RWPE2 (cell line): Measurements from ENCODE around the gene UAP1L1.
"Not testable (repeated sequence)": the region's sequence is repeated elsewhere in the genome, so short reads cannot be mapped to it uniquely, and the experiment has no call there.

Experiments
- ATAC-seq: fragments of 200-7000 bp; cut with Tn5 transposase; 3 replicates; pipeline ENCODE4 v1.9.1; 2021; ENCODE audit warnings: low read depth
- DNase-seq: peaks from one replicate; pipeline ENCODE4 v3.0.0-alpha.2; 2020; ENCODE audit warnings: low spot score
- H3K27ac ChIP-seq: fragments of 450-650 bp; 2 replicates; pipeline ENCODE4 v1.5.1; 2017; ENCODE audit warnings: mild to moderate bottlenecking; ENCODE audit not compliant: poor library complexity, severe bottlenecking
- H3K27me3 ChIP-seq: fragments of 250-450 bp; sonication (Bioruptor Pico); 2 replicates; pipeline ENCODE4 v1.5.1; 2021; ENCODE audit warnings: mild to moderate bottlenecking, moderate library complexity; ENCODE audit not compliant: insufficient read depth, poor library complexity, severe bottlenecking
- H3K36me3 ChIP-seq: fragments of 250-450 bp; sonication (Bioruptor Pico); 2 replicates; pipeline ENCODE4 v1.5.1; 2020; ENCODE audit warnings: low read depth, mild to moderate bottlenecking, moderate library complexity
- H3K4me1 ChIP-seq: fragments of 250-450 bp; sonication (Bioruptor Pico); 2 replicates; pipeline ENCODE4 v1.5.1; 2021; ENCODE audit warnings: mild to moderate bottlenecking, moderate library complexity; ENCODE audit not compliant: insufficient read depth, poor library complexity, severe bottlenecking
- H3K4me3 ChIP-seq: fragments of 250-450 bp; sonication (Bioruptor Pico); 2 replicates; pipeline ENCODE4 v1.5.1; 2021; ENCODE audit warnings: mild to moderate bottlenecking, moderate library complexity; ENCODE audit not compliant: severe bottlenecking
- H3K9me3 ChIP-seq: fragments of 250-450 bp; sonication (Bioruptor Pico); 2 replicates; pipeline ENCODE4 v1.5.1; 2021; ENCODE audit warnings: mild to moderate bottlenecking, moderate library complexity; ENCODE audit not compliant: severe bottlenecking
- TF ChIP-seq, protein P1 (sequence below): fragments of 450-650 bp; IDR thresholded peaks from one replicate; pipeline ENCODE4 v1.5.1; 2017; ENCODE audit warnings: mild to moderate bottlenecking, moderate library complexity; ENCODE audit not compliant: poor library complexity, severe bottlenecking

Gene UAP1L1

DNA sequence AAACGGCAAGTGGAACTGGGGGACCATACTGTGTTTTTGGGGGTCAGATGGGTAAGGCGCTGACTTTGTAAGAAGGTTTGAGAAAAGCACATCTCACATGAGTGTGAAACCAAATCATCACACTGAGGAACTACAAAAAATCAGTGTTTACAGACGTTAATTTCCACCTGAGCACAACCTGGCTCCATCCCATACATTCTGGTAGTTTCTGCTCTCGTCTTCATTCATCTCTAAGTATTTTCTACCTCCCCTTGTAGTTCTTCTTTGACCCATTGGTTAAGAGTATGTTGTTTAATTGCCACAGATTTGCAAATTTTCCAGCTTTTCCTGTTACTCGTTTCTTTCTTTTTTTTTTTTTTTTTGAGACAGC, 46.1 kb downstream of the UAP1L1 start:
- H3K36me3 ChIP-seq, result no peaks in the 10 kb centered on the region; the same call in 1 of the 2 replicates
- no peaks in the 10 kb centered on the region for H3K4me1 ChIP-seq
- DNase-seq, result no peak
- H3K27ac ChIP-seq, result no peak overlapping the region
- no peak for ATAC-seq
- TF ChIP-seq, protein P1, sequence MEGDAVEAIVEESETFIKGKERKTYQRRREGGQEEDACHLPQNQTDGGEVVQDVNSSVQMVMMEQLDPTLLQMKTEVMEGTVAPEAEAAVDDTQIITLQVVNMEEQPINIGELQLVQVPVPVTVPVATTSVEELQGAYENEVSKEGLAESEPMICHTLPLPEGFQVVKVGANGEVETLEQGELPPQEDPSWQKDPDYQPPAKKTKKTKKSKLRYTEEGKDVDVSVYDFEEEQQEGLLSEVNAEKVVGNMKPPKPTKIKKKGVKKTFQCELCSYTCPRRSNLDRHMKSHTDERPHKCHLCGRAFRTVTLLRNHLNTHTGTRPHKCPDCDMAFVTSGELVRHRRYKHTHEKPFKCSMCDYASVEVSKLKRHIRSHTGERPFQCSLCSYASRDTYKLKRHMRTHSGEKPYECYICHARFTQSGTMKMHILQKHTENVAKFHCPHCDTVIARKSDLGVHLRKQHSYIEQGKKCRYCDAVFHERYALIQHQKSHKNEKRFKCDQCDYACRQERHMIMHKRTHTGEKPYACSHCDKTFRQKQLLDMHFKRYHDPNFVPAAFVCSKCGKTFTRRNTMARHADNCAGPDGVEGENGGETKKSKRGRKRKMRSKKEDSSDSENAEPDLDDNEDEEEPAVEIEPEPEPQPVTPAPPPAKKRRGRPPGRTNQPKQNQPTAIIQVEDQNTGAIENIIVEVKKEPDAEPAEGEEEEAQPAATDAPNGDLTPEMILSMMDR, result no peak
- H3K4me3 ChIP-seq, result no peak overlapping the region
- no peaks in the 10 kb centered on the region for H3K9me3 ChIP-seq
- no peaks in the 10 kb centered on the region for H3K27me3 ChIP-seq

DNA sequence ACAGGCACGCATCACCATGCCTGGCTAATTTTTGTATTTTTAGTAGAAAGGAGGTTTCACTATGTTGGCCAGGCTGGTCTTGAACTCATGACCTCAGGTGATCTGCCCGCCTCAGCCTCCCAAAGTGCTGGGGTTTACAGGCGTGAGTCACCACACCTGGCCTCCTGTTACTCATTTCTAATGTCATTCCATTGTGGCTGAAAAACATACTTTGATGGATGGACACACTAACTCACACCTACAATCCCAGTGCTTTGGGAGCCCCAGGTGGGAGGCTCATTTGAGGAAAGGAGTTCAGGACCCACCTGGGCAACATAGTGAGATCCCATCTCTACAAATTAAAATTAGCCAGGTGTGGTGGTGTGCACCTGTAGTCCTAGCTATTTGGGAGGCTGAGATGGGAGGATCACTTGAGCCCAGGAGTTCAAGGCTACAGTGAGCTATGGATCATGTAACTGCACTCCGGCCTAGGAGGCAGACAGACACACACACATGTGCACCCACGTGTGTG, 46.7 kb downstream of the UAP1L1 start:
- not testable (repeated sequence) for H3K36me3 ChIP-seq, H3K4me1 ChIP-seq, H3K4me3 ChIP-seq, H3K27ac ChIP-seq, DNase-seq, H3K9me3 ChIP-seq, H3K27me3 ChIP-seq, ATAC-seq

DNA sequence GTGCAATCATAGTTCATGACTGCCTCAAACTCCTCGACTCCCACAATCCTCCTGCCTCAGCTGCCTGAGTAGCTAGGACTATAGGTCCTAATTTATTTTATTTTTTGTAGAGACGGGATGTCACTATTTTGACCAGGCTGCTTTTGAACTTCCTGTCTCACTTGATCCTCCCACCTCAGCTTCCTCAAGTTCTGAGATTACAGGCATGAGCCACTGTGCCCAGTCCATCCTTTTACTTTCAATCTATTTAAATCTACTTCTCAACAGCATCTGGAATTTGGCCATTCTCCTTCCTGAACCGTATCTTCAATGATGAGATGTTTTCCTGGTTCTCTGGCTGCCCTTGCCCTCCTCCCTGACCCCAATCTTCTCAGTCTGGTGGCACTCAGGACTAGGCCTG, 49.5 kb downstream of the UAP1L1 start:
- no peaks in the 10 kb centered on the region for H3K4me1 ChIP-seq
- no peaks in the 10 kb centered on the region for H3K9me3 ChIP-seq
- TF ChIP-seq, protein P1, result no peak
- peak overlapping the region; percentile 65 for H3K27ac ChIP-seq
- ATAC-seq (no peak), DNase-seq (no peak)
- no peaks in the 10 kb centered on the region; the same call in 1 of the 2 replicates for H3K36me3 ChIP-seq
- no peaks in the 10 kb centered on the region for H3K27me3 ChIP-seq
- no peak overlapping the region for H3K4me3 ChIP-seq

DNA sequence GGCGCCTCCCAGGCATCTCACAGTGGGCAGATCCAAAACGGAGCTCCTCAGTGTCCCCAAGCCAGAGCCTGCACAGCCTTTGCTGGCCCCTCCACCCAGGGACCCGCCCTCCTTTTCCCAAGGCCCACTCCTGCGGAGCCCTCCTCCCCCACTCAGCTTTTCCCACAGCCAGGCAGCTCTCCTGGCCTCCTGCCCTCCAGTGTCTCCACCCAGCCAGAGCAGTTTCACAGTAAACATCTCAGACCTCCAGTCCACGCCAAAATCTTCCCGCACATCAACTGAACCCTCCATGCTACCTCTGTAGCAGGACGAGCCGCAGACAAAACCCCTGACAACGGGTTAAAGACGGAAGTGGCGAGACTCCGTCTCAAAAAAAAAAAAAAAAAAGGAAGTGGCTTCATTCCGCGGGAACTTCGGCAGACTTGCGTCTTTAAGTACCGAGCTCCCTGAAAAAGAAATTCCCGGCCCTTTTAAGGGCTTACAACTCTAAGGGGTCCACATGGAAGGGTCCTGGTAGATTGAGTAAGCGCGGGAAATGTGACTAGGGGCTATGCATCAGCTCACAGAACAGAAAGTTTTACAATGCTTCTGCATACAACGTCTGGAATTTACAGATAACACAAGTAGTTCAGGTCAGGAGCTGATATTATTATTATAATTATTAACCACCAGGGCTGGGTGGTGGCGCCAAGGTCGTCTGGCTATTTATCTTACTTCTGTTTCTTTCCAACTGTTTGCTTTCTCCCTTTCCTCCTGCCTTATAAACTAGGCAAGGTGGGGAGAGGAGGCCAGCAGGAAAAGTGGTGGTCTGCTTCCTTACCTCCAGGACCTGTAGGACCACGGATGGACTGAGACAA, 50.2 kb downstream of the UAP1L1 start:
- Histone ChIP-seq H3K9me3 (no peaks in the 10 kb centered on the region), H3K4me3 (peak overlapping the region; percentile 55), H3K4me1 (no peaks in the 10 kb centered on the region), H3K36me3 (no peaks in the 10 kb centered on the region), H3K27me3 (no peaks in the 10 kb centered on the region), H3K27ac (peak overlapping the region; percentile 65)
- ATAC-seq (no peak), DNase-seq (no peak)
- TF ChIP-seq, protein P1, result no peak

DNA sequence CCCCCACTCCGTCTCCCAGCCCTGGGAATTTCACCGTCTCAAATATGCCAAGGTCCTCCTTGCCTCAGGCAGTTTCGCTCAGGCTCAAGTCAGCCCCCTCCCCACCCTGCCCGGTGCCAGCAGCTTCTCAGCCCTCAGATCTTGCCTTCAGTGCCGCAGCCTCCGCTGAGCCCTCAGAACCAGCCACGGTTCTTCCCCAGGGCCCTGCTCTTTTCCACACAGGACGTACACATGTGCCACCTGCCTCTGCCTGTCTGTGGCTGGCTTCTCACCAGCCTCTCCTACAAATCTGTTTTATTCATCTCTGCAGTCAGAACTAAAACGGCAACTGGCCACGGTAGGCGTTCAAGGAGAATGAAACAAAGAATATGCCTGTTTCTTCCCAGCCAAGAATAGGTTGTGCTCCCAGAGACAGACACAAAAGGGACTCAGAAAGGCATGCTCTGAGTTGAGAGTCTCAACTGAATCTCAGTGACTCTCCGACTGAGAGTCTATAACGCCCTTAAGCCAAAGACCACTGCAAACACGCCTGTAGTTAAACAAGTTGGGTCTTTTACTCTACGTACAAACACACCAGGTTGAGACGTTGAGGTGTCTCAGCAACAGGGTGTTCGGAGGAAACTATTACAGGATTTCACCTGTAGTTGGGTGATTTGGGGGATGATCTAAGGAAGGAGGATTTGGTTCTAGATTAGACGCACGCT, 51.0 kb downstream of the UAP1L1 start:
- H3K4me1 ChIP-seq, result no peaks in the 10 kb centered on the region
- peak overlapping the region; percentile 55 for H3K4me3 ChIP-seq
- no peaks in the 10 kb centered on the region for H3K36me3 ChIP-seq
- TF ChIP-seq, protein P1, result no peak
- DNase-seq (no peak), ATAC-seq (no peak)
- H3K27ac ChIP-seq, result peak overlapping the region; percentile 65
- no peaks in the 10 kb centered on the region for H3K9me3 ChIP-seq
- H3K27me3 ChIP-seq, result no peaks in the 10 kb centered on the region
